OCI-LY3 (cell line): ENCODE measurements around the gene GTF2I.
"Not testable (repeated sequence)": the region's sequence is repeated elsewhere in the genome, so short reads cannot be mapped to it uniquely, and the experiment has no call there.

Experiments
- H2AFZ ChIP-seq: fragments of 200-600, 300-600 bp; shearing (Covaris generic); 2 replicates; pipeline ENCODE4 v1.6.0; 2014; ENCODE audit warnings: antibody characterized with exemption, low read depth, low read length
- H3K27ac ChIP-seq: fragments of 200-600, 300-600 bp; sonication (generic); 2 replicates; pipeline ENCODE4 v1.5.1; 2014; ENCODE audit warnings: mild to moderate bottlenecking, low read length, moderate library complexity, mixed read lengths
- H3K27me3 ChIP-seq: fragments of 200-600, 300-600 bp; sonication (generic); 2 replicates; pipeline ENCODE4 v1.6.1; 2014; ENCODE audit warnings: low read depth, low read length, mixed read lengths
- H3K36me3 ChIP-seq: fragments of 200-600, 300-600 bp; sonication (generic); replicated peaks from 2 replicates; pipeline ENCODE3; 2014; ENCODE audit warnings: low read depth, low read length, mixed read lengths
- H3K4me1 ChIP-seq: fragments of 300-600, 200-600 bp; sonication (generic); 2 replicates; pipeline ENCODE4 v1.6.1; 2014; ENCODE audit warnings: low read length, mixed read lengths
- H3K4me2 ChIP-seq: fragments of 200-600, 300-600 bp; sonication (generic); 2 replicates; pipeline ENCODE4 v1.6.1; 2014; ENCODE audit warnings: low read length, mixed read lengths
- H3K4me3 ChIP-seq: fragments of 300-600, 200-600 bp; sonication (generic); 2 replicates; pipeline ENCODE4 v1.5.1; 2014; ENCODE audit warnings: antibody characterized with exemption, mild to moderate bottlenecking, low read length, moderate library complexity
- H3K79me2 ChIP-seq: fragments of 300-600, 200-600 bp; shearing (Covaris generic); 2 replicates; pipeline ENCODE4 v1.6.1; 2014; ENCODE audit warnings: mild to moderate bottlenecking, low read length, mixed read lengths
- H3K9ac ChIP-seq: fragments of 300-600, 200-600 bp; shearing (Covaris generic); 2 replicates; pipeline ENCODE4 v1.6.0; 2014; ENCODE audit warnings: mild to moderate bottlenecking, low read length, moderate library complexity
- H3K9me3 ChIP-seq: fragments of 200-600, 300-600 bp; shearing (Covaris generic); 2 replicates; pipeline ENCODE4 v1.6.1; 2014; ENCODE audit warnings: low read length, mixed read lengths; ENCODE audit not compliant: insufficient read depth
- H4K20me1 ChIP-seq: fragments of 200-600, 300-600 bp; sonication (generic); 2 replicates; pipeline ENCODE4 v1.6.1; 2016; ENCODE audit warnings: low read length, mixed read lengths; ENCODE audit not compliant: insufficient read depth
- EZH2phosphoT487 ChIP-seq: fragments of 200-600 bp; shearing (Covaris generic); IDR thresholded peaks from 2 replicates; pipeline ENCODE4 v1.6.1; 2018; ENCODE audit warnings: antibody characterized with exemption, mixed run types, low read depth
- TF ChIP-seq, protein P1 (sequence below): fragments of 200-600, 300-600 bp; sonication (generic); IDR thresholded peaks from 2 replicates; pipeline ENCODE4 v1.5.1; 2014; ENCODE audit warnings: antibody characterized with exemption, low read length, low read depth

Gene GTF2I

DNA sequence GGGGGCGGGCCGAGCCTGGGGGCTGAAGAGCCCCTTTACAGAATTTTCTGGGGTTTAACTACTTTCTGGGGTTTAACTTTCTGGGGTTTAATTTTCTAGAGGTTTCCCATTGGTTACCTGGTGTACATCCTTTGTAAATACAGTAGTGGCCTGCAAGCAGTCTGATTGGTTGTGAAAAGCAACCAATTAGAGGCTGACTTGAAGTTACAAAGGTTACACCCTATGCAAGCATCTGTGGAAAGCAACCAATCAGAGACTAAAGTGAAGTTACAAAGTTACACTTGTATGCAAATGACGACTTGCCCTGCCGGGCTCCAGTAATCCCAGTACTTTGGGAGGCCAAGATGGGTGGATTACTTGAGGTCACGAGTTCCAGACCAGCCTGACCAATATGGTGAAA, 27.4 kb downstream of the GTF2I start:
- no peak overlapping the region for H3K27ac ChIP-seq

GRCh38 chr7:74690474-74690873, 33.0 kb downstream of the GTF2I start:
- Histone ChIP-seq H3K36me3 (peaks cover 47% of the 10 kb centered on the region), H3K27me3 (no peaks in the 10 kb centered on the region), H3K27ac (no peak overlapping the region), H3K4me3 (no peak overlapping the region), H3K9me3 (no peaks in the 10 kb centered on the region), H3K9ac (no peak overlapping the region), H3K4me2 (no peak overlapping the region), H3K79me2 (peaks cover 81% of the 10 kb centered on the region), H2AFZ (no peak overlapping the region), H3K4me1 (no peaks in the 10 kb centered on the region), H4K20me1 (peaks cover 21% of the 10 kb centered on the region)
- TF ChIP-seq, protein P1, sequence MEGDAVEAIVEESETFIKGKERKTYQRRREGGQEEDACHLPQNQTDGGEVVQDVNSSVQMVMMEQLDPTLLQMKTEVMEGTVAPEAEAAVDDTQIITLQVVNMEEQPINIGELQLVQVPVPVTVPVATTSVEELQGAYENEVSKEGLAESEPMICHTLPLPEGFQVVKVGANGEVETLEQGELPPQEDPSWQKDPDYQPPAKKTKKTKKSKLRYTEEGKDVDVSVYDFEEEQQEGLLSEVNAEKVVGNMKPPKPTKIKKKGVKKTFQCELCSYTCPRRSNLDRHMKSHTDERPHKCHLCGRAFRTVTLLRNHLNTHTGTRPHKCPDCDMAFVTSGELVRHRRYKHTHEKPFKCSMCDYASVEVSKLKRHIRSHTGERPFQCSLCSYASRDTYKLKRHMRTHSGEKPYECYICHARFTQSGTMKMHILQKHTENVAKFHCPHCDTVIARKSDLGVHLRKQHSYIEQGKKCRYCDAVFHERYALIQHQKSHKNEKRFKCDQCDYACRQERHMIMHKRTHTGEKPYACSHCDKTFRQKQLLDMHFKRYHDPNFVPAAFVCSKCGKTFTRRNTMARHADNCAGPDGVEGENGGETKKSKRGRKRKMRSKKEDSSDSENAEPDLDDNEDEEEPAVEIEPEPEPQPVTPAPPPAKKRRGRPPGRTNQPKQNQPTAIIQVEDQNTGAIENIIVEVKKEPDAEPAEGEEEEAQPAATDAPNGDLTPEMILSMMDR: no peak
- no peak for TF ChIP-seq EZH2phosphoT487

More for the DNA sequence above, 27.4 kb downstream of the GTF2I start:
- H3K36me3 ChIP-seq: peaks cover 16% of the 10 kb centered on the region
- no peaks in the 10 kb centered on the region for H3K27me3 ChIP-seq
- H3K4me3 ChIP-seq: no peak overlapping the region
- no peak overlapping the region for H2AFZ ChIP-seq
- H3K9me3 ChIP-seq: no peaks in the 10 kb centered on the region
- TF ChIP-seq EZH2phosphoT487: no peak
- TF ChIP-seq, protein P1: no peak
- H3K4me2 ChIP-seq: no peak overlapping the region
- peaks cover 98% of the 10 kb centered on the region for H3K79me2 ChIP-seq
- peaks cover 36% of the 10 kb centered on the region for H4K20me1 ChIP-seq
- H3K4me1 ChIP-seq: no peaks in the 10 kb centered on the region
- no peak overlapping the region for H3K9ac ChIP-seq

GRCh38 chr7:74704419-74704818, 46.9 kb downstream of the GTF2I start:
- H3K9ac ChIP-seq, H3K4me3 ChIP-seq: not testable (repeated sequence)

GRCh38 chr7:74707238-74707637, 49.7 kb downstream of the GTF2I start:
- no peak overlapping the region for H3K4me2 ChIP-seq
- no peak overlapping the region for H3K4me3 ChIP-seq
- no peaks in the 10 kb centered on the region for H3K27me3 ChIP-seq
- H4K20me1 ChIP-seq: no peaks in the 10 kb centered on the region
- H3K9me3 ChIP-seq: no peaks in the 10 kb centered on the region
- H3K9ac ChIP-seq: no peak overlapping the region
- peaks cover 11% of the 10 kb centered on the region; the same call in 1 of the 2 replicates for H3K79me2 ChIP-seq
- TF ChIP-seq EZH2phosphoT487: no peak
- TF ChIP-seq, protein P1: no peak
- H3K4me1 ChIP-seq: no peaks in the 10 kb centered on the region
- no peak overlapping the region for H3K27ac ChIP-seq
- H2AFZ ChIP-seq: no peak overlapping the region
- peaks cover 57% of the 10 kb centered on the region for H3K36me3 ChIP-seq

More at GRCh38 chr7:74704419-74704818, 46.9 kb downstream of the GTF2I start:
- not testable (repeated sequence) for H3K4me1 ChIP-seq, H4K20me1 ChIP-seq, H3K27me3 ChIP-seq, H3K9me3 ChIP-seq, H3K4me2 ChIP-seq, H2AFZ ChIP-seq, H3K27ac ChIP-seq, H3K79me2 ChIP-seq
- H3K36me3 ChIP-seq: peaks cover 58% of the 10 kb centered on the region
